Measurements from ENCODE around the gene TREML1.
A peak's percentile ranks its signal among the peaks of the same experiment; 100 is the strongest.

Gene TREML1

GRCh38 chr6:41187924-41188886, 34.1 kb upstream of the TREML1 start:
- Mint-ChIP-seq H3K27me3 (no peaks in the 10 kb centered on the region), H3K27ac (no peak overlapping the region), H3K4me1 (peaks cover 37% of the 10 kb centered on the region), H3K9me3 (peaks cover 5 to 12% of the 10 kb centered on the region in 2 donors), H3K4me3 (no peak overlapping the region)
- DNase-seq: no peak
- no peak for ATAC-seq

- H3K9me3 Mint-ChIP-seq: peaks cover 5 to 12% of the 10 kb centered on the region in 2 donors
- peaks cover 38% of the 10 kb centered on the region for H3K4me1 Mint-ChIP-seq
- no peak overlapping the region for H3K4me3 Mint-ChIP-seq
- H3K27ac Mint-ChIP-seq: peak overlapping the region; percentile 29 to 36
- DNase-seq (no peak), ATAC-seq (no peak)
- H3K27me3 Mint-ChIP-seq: no peaks in the 10 kb centered on the region
Observed at GRCh38 chr6:41186031-41186562, 31.9 kb upstream of the TREML1 start.

DNA sequence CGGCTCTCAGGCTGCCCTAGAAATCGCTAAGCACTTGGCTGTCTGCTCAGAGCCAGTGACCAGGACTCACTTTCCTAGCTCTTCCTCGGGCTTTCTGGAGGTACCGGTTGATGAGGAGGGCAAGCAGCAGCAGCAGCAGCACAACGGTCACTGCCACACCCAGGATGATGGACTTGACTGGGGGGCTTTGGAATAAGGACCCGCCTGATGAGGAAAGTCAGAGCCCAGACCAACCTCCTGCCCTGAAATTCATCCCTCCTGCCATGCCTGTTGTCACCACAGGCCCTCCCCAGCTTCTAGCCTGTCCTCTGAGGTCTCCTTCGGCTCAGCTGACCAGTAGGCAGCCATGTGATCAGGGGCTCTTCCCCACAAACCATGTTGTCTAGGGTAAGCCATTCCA, 30.6 kb upstream of the TREML1 start:
- H3K9me3 Mint-ChIP-seq: peaks cover 5 to 6% of the 10 kb centered on the region in 2 donors
- H3K27ac Mint-ChIP-seq: no peak overlapping the region
- no peak overlapping the region for H3K4me3 Mint-ChIP-seq
- no peak for ATAC-seq
- DNase-seq: no peak
- H3K27me3 Mint-ChIP-seq: no peaks in the 10 kb centered on the region
- H3K4me1 Mint-ChIP-seq: peaks cover 38% of the 10 kb centered on the region

- no peak overlapping the region for H3K27ac Mint-ChIP-seq
- H3K4me3 Mint-ChIP-seq: no peak overlapping the region
- H3K27me3 Mint-ChIP-seq: no peaks in the 10 kb centered on the region
- ATAC-seq (peak; percentile 95), DNase-seq (peak; percentile 45 to 59)
- H3K9me3 Mint-ChIP-seq: no peaks in the 10 kb centered on the region
- H3K4me1 Mint-ChIP-seq: peaks cover 32% of the 10 kb centered on the region
Observed at GRCh38 chr6:41182069-41183034, 28.2 kb upstream of the TREML1 start.

GRCh38 chr6:41181566-41181965, 27.4 kb upstream of the TREML1 start:
- no peak for ATAC-seq
- Mint-ChIP-seq H3K4me1 (peaks cover 31% of the 10 kb centered on the region), H3K9me3 (no peaks in the 10 kb centered on the region), H3K27ac (no peak overlapping the region), H3K4me3 (no peak overlapping the region), H3K27me3 (no peaks in the 10 kb centered on the region)
- DNase-seq: no peak

DNA sequence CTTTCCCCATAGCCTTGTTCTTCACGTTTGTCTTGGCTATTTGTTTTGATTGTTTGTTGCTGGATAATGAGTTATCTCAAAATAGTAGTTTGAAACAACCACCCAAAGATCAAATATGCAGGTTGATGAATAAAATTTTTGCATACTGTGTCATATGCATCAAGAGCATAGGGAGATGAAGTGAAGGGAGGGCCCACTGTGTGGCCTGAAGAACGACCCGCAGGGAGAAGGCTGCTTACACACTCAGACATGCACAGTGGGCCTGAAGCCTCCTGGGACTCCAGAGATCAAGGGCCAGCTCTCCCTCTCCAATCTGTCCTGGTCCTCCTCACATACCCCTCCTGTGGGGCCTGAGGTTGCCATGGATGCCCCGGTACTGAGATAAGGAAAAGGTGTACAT, 25.0 kb upstream of the TREML1 start:
- Mint-ChIP-seq H3K9me3 (no peaks in the 10 kb centered on the region), H3K4me1 (peaks cover 15% of the 10 kb centered on the region), H3K27me3 (no peaks in the 10 kb centered on the region), H3K4me3 (no peak overlapping the region), H3K27ac (no peak overlapping the region)
- ATAC-seq (no peak), DNase-seq (no peak)

DNA sequence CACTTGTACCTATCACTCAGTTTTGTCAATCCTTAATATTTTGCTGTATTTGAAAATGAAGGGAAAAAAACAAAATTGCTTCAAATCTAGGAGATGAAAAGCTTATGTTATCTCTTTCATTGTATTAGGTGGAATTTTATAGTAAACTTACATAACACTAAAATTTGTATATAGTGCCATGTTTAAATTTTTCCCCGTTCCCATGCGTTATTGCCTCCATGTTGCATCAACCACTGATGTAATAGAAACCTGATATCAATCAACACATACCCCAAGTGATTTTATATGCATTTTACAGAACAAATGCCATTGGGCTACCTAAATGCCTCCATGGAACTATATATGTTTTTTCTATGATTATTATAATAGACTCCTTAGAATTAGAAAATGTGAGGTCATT, 23.5 kb upstream of the TREML1 start:
- DNase-seq (no peak), ATAC-seq (no peak)
- Mint-ChIP-seq H3K9me3 (no peaks in the 10 kb centered on the region), H3K4me1 (peaks cover 13% of the 10 kb centered on the region), H3K27me3 (no peaks in the 10 kb centered on the region), H3K27ac (no peak overlapping the region), H3K4me3 (no peak overlapping the region)

- DNase-seq (no peak), ATAC-seq (no peak)
- Mint-ChIP-seq H3K9me3 (no peaks in the 10 kb centered on the region), H3K27me3 (no peaks in the 10 kb centered on the region), H3K27ac (peak overlapping the region in 1 of 2 donors; percentile 20), H3K4me3 (no peak overlapping the region), H3K4me1 (peaks cover 8% of the 10 kb centered on the region)
Observed at GRCh38 chr6:41177287-41177686, 23.1 kb upstream of the TREML1 start.

DNA sequence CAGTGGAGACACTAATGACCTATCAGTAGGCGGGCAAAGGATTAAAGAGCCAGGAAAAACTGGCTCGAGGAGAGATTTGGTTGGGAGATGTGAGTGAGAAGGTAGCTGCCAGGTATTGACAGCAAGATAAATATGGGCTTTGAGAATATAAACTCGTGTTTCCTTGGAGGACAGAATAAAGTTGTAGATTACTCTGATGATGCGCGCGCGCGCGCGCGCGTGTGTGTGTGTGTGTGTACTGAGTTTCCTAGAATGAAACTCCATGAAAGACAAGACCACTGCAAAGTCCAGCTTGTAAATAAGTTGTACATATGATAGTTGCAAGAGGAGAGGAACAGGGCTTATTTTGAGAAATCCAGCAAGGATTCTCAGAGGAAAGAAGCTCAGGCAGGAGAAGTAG, 22.0 kb upstream of the TREML1 start:
- Mint-ChIP-seq H3K4me3 (no peak overlapping the region), H3K4me1 (no peaks in the 10 kb centered on the region), H3K27me3 (no peaks in the 10 kb centered on the region)

GRCh38 chr6:41175084-41175483, 20.9 kb upstream of the TREML1 start:
- no peak overlapping the region for H3K27ac Mint-ChIP-seq
- no peaks in the 10 kb centered on the region for H3K27me3 Mint-ChIP-seq
- DNase-seq (no peak), ATAC-seq (no peak)
- H3K9me3 Mint-ChIP-seq: no peaks in the 10 kb centered on the region
- H3K4me3 Mint-ChIP-seq: no peak overlapping the region
- no peaks in the 10 kb centered on the region for H3K4me1 Mint-ChIP-seq

More for the DNA sequence above, 22.0 kb upstream of the TREML1 start:
- ATAC-seq (no peak), DNase-seq (no peak)
- no peak overlapping the region for H3K27ac Mint-ChIP-seq
- H3K9me3 Mint-ChIP-seq: no peaks in the 10 kb centered on the region

- H3K4me3 Mint-ChIP-seq: no peak overlapping the region
- ATAC-seq: no peak
- no peaks in the 10 kb centered on the region for H3K27me3 Mint-ChIP-seq
- H3K9me3 Mint-ChIP-seq: no peaks in the 10 kb centered on the region
- H3K4me1 Mint-ChIP-seq: no peaks in the 10 kb centered on the region
- no peak overlapping the region for H3K27ac Mint-ChIP-seq
- DNase-seq: no peak
Observed at GRCh38 chr6:41174610-41175009, 20.5 kb upstream of the TREML1 start.

DNA sequence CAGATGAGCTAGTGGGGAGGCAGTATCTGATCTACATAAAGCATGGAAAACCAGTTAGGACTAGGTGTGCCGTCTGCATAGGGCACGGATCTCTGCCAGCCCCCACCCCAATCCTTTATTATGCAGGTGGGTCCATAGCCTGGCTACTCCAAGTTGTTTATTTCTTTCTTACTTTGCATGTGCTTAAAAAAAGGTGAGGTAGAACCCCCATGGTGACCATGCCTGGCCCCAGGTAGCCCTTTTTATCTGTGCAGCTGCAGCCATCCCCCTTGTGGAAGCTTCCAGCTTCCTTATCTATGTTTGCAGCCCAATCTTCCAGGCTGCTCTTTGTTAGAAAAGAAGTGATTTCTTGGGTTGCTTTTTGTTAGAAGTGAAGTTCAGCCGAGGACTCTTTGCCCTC, 17.8 kb upstream of the TREML1 start:
- Mint-ChIP-seq H3K27me3 (no peaks in the 10 kb centered on the region), H3K4me1 (peaks cover 5% of the 10 kb centered on the region), H3K27ac (no peak overlapping the region), H3K4me3 (no peak overlapping the region), H3K9me3 (no peaks in the 10 kb centered on the region)
- ATAC-seq (no peak), DNase-seq (no peak)

DNA sequence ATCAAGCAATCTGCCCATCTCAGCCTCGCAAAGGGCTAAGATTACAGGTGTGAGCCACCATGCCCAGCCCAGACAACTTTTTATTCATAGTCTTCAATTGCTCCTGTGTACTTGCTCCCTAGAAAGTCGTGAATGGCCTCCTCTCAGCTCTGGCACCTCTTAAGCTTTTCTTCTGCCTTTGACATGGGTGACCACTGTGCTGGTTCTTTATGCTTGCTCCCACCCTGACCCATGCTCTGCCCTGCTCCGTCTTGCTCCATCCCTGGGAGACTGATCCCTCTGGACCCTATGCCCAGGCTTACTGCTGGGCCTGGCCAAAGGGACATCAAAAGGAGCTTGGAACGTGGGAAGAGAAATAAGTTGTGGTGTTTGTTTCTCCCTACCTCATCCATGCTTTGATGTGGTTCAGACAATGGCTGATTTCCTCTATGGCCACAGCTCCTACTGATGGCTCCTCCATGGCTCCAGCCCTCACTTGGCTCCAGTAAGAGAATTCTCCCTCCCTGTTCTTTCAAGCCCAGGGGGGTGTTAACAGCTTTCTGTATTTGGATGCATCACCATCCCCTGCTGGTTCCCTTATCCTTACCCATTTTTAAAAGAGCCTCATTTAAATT, 16.5 kb upstream of the TREML1 start:
- no peak for ATAC-seq
- peak overlapping the region in 1 of 2 donors; percentile 63 for H3K27ac Mint-ChIP-seq
- H3K4me1 Mint-ChIP-seq: peaks cover 5% of the 10 kb centered on the region

GRCh38 chr6:41167173-41167963, 13.2 kb upstream of the TREML1 start:
- H3K4me3 Mint-ChIP-seq: no peak overlapping the region
- peak overlapping the region; percentile 1 for H3K27ac Mint-ChIP-seq
- no peak for DNase-seq
- no peak for ATAC-seq
- no peaks in the 10 kb centered on the region for H3K27me3 Mint-ChIP-seq
- no peaks in the 10 kb centered on the region for H3K9me3 Mint-ChIP-seq
- peaks cover 5% of the 10 kb centered on the region for H3K4me1 Mint-ChIP-seq

More for the DNA sequence above, 16.5 kb upstream of the TREML1 start:
- DNase-seq: no peak
- Mint-ChIP-seq H3K27me3 (no peaks in the 10 kb centered on the region), H3K9me3 (no peaks in the 10 kb centered on the region), H3K4me3 (no peak overlapping the region)
